Measurements from ENCODE around the gene NUDT16L1. TPM values are rescaled to one million over a fixed set of nuclear protein-coding genes. Genes with fewer than 3 reads are reported as not detected.

Gene NUDT16L1
- total RNA-seq, 1 experiment from 2014 or later = 32.6 TPM

GRCh38 chr16:4685776-4686496, 7.4 kb upstream of the NUDT16L1 start:
- Mint-ChIP-seq H3K9me3 (ENCODE audit: low read depth, unreplicated experiment) (no peaks in the 10 kb centered on the region), H3K4me3 (ENCODE audit: low read depth, unreplicated experiment) (no peak overlapping the region), H3K27ac (ENCODE audit: unreplicated experiment) (no peak overlapping the region), H3K27me3 (ENCODE audit: unreplicated experiment) (no peaks in the 10 kb centered on the region), H3K36me3 (ENCODE audit: insufficient read depth, unreplicated experiment) (peaks cover 70% of the 10 kb centered on the region), H3K4me1 (ENCODE audit: low read depth, unreplicated experiment) (no peaks in the 10 kb centered on the region)
- CTCF ChIA-PET = no interaction called here
- BruUV-seq (replicated peaks) = no TSS peak
- TF ChIP-seq, protein P1, sequence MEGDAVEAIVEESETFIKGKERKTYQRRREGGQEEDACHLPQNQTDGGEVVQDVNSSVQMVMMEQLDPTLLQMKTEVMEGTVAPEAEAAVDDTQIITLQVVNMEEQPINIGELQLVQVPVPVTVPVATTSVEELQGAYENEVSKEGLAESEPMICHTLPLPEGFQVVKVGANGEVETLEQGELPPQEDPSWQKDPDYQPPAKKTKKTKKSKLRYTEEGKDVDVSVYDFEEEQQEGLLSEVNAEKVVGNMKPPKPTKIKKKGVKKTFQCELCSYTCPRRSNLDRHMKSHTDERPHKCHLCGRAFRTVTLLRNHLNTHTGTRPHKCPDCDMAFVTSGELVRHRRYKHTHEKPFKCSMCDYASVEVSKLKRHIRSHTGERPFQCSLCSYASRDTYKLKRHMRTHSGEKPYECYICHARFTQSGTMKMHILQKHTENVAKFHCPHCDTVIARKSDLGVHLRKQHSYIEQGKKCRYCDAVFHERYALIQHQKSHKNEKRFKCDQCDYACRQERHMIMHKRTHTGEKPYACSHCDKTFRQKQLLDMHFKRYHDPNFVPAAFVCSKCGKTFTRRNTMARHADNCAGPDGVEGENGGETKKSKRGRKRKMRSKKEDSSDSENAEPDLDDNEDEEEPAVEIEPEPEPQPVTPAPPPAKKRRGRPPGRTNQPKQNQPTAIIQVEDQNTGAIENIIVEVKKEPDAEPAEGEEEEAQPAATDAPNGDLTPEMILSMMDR (IDR thresholded peaks at IDR 0.05; ENCODE audit: unreplicated experiment) = no peak
- no peak for DNase-seq
- intact Hi-C loops (cut with micrococcal nuclease; ENCODE audit: unreplicated experiment) = no loop called here

GRCh38 chr16:4686497-4687210, 6.7 kb upstream of the NUDT16L1 start:
- no peaks in the 10 kb centered on the region for H3K27me3 Mint-ChIP-seq (ENCODE audit: unreplicated experiment)
- CTCF ChIA-PET = no interaction called here

GRCh38 chr16:4687416-4687815, 5.9 kb upstream of the NUDT16L1 start:
- H3K27ac Mint-ChIP-seq (ENCODE audit: unreplicated experiment) = no peak overlapping the region
- intact Hi-C loops (cut with micrococcal nuclease; ENCODE audit: unreplicated experiment) = no loop called here
- H3K4me3 Mint-ChIP-seq (ENCODE audit: low read depth, unreplicated experiment) = no peak overlapping the region
- BruUV-seq (replicated peaks) = no TSS peak
- CTCF ChIA-PET = interaction anchor here (0.6 kb wide), 1 partner anchor 71 kb away, joined by 3 read pairs; no protein-coding TSS in a partner anchor
- no peaks in the 10 kb centered on the region for H3K27me3 Mint-ChIP-seq (ENCODE audit: unreplicated experiment)
- H3K9me3 Mint-ChIP-seq (ENCODE audit: low read depth, unreplicated experiment) = no peaks in the 10 kb centered on the region
- H3K4me1 Mint-ChIP-seq (ENCODE audit: low read depth, unreplicated experiment) = peaks cover 8% of the 10 kb centered on the region
- DNase-seq = no peak
- TF ChIP-seq, protein P1 (IDR thresholded peaks at IDR 0.05; ENCODE audit: unreplicated experiment) = no peak
- peaks cover 71% of the 10 kb centered on the region for H3K36me3 Mint-ChIP-seq (ENCODE audit: insufficient read depth, unreplicated experiment)

More at GRCh38 chr16:4686497-4687210, 6.7 kb upstream of the NUDT16L1 start:
- intact Hi-C loops (cut with micrococcal nuclease; ENCODE audit: unreplicated experiment) = no loop called here
- H3K9me3 Mint-ChIP-seq (ENCODE audit: low read depth, unreplicated experiment) = no peaks in the 10 kb centered on the region
- no peak for DNase-seq
- peaks cover 7% of the 10 kb centered on the region for H3K4me1 Mint-ChIP-seq (ENCODE audit: low read depth, unreplicated experiment)
- no peak overlapping the region for H3K27ac Mint-ChIP-seq (ENCODE audit: unreplicated experiment)
- no TSS peak for BruUV-seq (replicated peaks)
- TF ChIP-seq, protein P1 (IDR thresholded peaks at IDR 0.05; ENCODE audit: unreplicated experiment) = no peak
- H3K4me3 Mint-ChIP-seq (ENCODE audit: low read depth, unreplicated experiment) = no peak overlapping the region
- H3K36me3 Mint-ChIP-seq (ENCODE audit: insufficient read depth, unreplicated experiment) = peaks cover 70% of the 10 kb centered on the region

DNA sequence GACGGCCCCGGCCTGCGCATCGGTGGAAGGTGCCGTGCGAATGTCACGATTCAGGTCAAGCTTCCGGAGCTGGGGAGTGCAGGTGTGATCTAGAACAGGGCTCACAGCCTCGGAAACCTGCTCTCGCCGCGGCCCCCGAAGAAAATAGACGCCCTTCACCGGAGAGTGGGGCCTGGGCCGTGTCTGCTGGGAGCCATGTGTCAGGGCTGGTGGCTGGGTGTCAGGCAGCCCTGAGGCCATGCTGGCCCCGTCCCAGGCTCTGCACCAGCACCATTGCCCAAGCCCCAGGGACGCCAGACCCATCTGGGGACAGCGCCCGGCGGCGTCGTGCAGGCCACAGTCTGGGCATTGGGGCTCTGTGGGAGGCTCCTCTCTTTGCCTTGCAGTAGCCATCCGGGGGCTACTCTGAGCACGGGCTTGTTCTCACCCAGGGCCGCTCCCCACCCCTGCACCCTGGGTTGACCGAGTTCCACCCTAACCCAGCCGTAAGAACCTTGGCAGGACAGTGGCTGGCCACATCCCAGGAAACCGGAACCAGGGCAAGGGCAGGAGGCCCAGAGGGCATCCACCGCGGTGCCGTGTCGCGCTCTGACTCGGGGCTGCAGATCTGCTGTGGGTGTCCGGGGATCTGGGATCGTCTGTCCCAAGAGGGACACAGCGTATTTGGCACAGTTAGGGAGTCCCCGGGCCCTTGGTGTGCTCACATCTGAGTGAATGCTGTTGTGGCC, 5.3 kb upstream of the NUDT16L1 start:
- no peaks in the 10 kb centered on the region for H3K9me3 Mint-ChIP-seq (ENCODE audit: low read depth, unreplicated experiment)
- H3K4me1 Mint-ChIP-seq (ENCODE audit: low read depth, unreplicated experiment) = peaks cover 8% of the 10 kb centered on the region
- BruUV-seq (replicated peaks) = no TSS peak
- no peak for DNase-seq
- CTCF ChIA-PET = interaction anchor here (0.6 kb wide), 1 partner anchor 71 kb away, joined by 3 read pairs; no protein-coding TSS in a partner anchor
- TF ChIP-seq, protein P1 (IDR thresholded peaks at IDR 0.05; ENCODE audit: unreplicated experiment) = no peak
- H3K36me3 Mint-ChIP-seq (ENCODE audit: insufficient read depth, unreplicated experiment) = peaks cover 72% of the 10 kb centered on the region
- intact Hi-C loops (cut with micrococcal nuclease; ENCODE audit: unreplicated experiment) = no loop called here
- H3K4me3 Mint-ChIP-seq (ENCODE audit: low read depth, unreplicated experiment) = no peak overlapping the region
- no peaks in the 10 kb centered on the region for H3K27me3 Mint-ChIP-seq (ENCODE audit: unreplicated experiment)
- no peak overlapping the region for H3K27ac Mint-ChIP-seq (ENCODE audit: unreplicated experiment)

Measured in Calu3 (cell line).